Ishikawa (cell line): ENCODE data around the gene FLYWCH2.

ENCODE experiments used
- CEBPB ChIP-seq: IDR thresholded peaks from 2 replicates; pipeline ENCODE4 v1.6.1; 2012
- CREB1 ChIP-seq: IDR thresholded peaks from 2 replicates; pipeline ENCODE4 v1.6.1; 2012; ENCODE audit warnings: low read depth
- EGR1 ChIP-seq: IDR thresholded peaks from 2 replicates; pipeline ENCODE4 v1.6.1; 2012
- EP300 ChIP-seq: IDR thresholded peaks from 2 replicates; pipeline ENCODE4 v1.6.1; 2012; ENCODE audit warnings: borderline replicate concordance
- TAF1 ChIP-seq: IDR thresholded peaks from 2 replicates; pipeline ENCODE4 v1.6.1; 2012; ENCODE audit warnings: low read depth, mild to moderate bottlenecking
- TCF12 ChIP-seq: IDR thresholded peaks from 2 replicates; pipeline ENCODE4 v1.6.1; 2012; ENCODE audit warnings: low read depth
- TEAD4 ChIP-seq: IDR thresholded peaks from 2 replicates; pipeline ENCODE4 v1.6.1; 2012
- TF ChIP-seq, protein P1 (sequence below): IDR thresholded peaks from 2 replicates; pipeline ENCODE4 v1.6.1; 2012
- TF ChIP-seq, protein P2 (sequence below): IDR thresholded peaks from 2 replicates; pipeline ENCODE4 v1.6.1; 2012
- TF ChIP-seq, protein P3 (sequence below): IDR thresholded peaks from 2 replicates; pipeline ENCODE4 v1.6.1; 2012; ENCODE audit warnings: low read depth, mild to moderate bottlenecking

DNA sequence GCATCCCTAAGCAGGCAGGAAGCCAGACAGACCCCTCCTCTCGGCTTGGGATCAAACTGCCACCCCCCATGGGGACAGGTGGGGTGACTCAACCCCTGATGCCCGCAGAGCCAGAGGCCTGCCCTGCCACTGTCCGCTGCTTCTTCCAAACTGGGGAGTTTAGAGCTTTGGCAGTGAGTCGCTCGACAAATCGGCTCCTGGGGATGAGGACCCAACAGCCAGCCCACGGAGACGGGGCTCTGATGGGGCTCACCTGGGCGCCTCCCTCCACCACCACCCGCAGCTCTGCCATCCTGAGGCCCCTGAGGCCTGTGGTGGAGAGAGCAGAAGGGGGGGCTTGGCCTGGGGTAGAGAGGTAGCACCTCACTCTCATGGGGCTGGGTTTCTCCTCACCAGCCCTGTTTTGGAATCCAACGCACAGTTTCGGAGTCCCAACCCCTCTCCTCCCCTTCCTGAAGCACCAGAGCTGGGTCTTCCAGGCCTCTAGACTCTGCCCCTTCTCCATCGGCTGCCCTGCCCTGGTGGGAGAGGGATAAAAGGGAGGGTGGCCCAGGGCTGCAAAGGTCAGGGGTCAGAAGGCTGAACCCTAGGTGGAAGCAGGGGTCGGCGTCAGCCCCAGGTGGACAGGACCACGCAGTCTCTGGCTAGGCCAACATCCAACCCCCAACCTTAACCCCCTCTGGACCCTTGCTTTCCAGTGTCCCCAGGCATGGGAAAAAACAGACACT, 30.8 kb upstream of the FLYWCH2 start:
- TF ChIP-seq, protein P1, sequence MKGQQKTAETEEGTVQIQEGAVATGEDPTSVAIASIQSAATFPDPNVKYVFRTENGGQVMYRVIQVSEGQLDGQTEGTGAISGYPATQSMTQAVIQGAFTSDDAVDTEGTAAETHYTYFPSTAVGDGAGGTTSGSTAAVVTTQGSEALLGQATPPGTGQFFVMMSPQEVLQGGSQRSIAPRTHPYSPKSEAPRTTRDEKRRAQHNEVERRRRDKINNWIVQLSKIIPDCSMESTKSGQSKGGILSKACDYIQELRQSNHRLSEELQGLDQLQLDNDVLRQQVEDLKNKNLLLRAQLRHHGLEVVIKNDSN: no peak
- TF ChIP-seq TAF1: no peak
- TF ChIP-seq, protein P2, sequence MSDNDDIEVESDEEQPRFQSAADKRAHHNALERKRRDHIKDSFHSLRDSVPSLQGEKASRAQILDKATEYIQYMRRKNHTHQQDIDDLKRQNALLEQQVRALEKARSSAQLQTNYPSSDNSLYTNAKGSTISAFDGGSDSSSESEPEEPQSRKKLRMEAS: no peak
- no peak for TF ChIP-seq EP300
- no peak for TF ChIP-seq TCF12
- TF ChIP-seq, protein P3, sequence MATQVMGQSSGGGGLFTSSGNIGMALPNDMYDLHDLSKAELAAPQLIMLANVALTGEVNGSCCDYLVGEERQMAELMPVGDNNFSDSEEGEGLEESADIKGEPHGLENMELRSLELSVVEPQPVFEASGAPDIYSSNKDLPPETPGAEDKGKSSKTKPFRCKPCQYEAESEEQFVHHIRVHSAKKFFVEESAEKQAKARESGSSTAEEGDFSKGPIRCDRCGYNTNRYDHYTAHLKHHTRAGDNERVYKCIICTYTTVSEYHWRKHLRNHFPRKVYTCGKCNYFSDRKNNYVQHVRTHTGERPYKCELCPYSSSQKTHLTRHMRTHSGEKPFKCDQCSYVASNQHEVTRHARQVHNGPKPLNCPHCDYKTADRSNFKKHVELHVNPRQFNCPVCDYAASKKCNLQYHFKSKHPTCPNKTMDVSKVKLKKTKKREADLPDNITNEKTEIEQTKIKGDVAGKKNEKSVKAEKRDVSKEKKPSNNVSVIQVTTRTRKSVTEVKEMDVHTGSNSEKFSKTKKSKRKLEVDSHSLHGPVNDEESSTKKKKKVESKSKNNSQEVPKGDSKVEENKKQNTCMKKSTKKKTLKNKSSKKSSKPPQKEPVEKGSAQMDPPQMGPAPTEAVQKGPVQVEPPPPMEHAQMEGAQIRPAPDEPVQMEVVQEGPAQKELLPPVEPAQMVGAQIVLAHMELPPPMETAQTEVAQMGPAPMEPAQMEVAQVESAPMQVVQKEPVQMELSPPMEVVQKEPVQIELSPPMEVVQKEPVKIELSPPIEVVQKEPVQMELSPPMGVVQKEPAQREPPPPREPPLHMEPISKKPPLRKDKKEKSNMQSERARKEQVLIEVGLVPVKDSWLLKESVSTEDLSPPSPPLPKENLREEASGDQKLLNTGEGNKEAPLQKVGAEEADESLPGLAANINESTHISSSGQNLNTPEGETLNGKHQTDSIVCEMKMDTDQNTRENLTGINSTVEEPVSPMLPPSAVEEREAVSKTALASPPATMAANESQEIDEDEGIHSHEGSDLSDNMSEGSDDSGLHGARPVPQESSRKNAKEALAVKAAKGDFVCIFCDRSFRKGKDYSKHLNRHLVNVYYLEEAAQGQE: no peak
- TF ChIP-seq CREB1: no peak
- no peak for TF ChIP-seq CEBPB
- no peak for TF ChIP-seq TEAD4
- no peak for TF ChIP-seq EGR1
